NCI-H2171 (cell line): ENCODE measurements around the gene RAB11FIP4.

Source experiments
- DNase-seq: peaks from one replicate; lab custom pipeline; 2025; lab: John Stamatoyannopoulos, UW

Gene RAB11FIP4

GRCh38 chr17:31458829-31459228 lies 67.4 kb downstream of the RAB11FIP4 start:
- no peak for DNase-seq

- DNase-seq: no peak
Observed at GRCh38 chr17:31459716-31460115, 68.2 kb downstream of the RAB11FIP4 start.

GRCh38 chr17:31460226-31460721 lies 68.8 kb downstream of the RAB11FIP4 start:
- DNase-seq: no peak

GRCh38 chr17:31461227-31461810 lies 69.8 kb downstream of the RAB11FIP4 start:
- DNase-seq: no peak

- no peak for DNase-seq
Observed at GRCh38 chr17:31462261-31462660, 70.8 kb downstream of the RAB11FIP4 start.

- no peak for DNase-seq
Observed at GRCh38 chr17:31466096-31466760, 74.8 kb downstream of the RAB11FIP4 start.

GRCh38 chr17:31467502-31468256 lies 76.2 kb downstream of the RAB11FIP4 start:
- no peak for DNase-seq

GRCh38 chr17:31469959-31470358 lies 78.5 kb downstream of the RAB11FIP4 start:
- no peak for DNase-seq

- DNase-seq: no peak
Observed at GRCh38 chr17:31470592-31470991, 79.1 kb downstream of the RAB11FIP4 start.

GRCh38 chr17:31472137-31472536 lies 80.7 kb downstream of the RAB11FIP4 start:
- DNase-seq: no peak

GRCh38 chr17:31475378-31476162 lies 84.1 kb downstream of the RAB11FIP4 start:
- DNase-seq: no peak

- DNase-seq: no peak
Observed at GRCh38 chr17:31476525-31477416, 85.3 kb downstream of the RAB11FIP4 start.

- no peak for DNase-seq
Observed at GRCh38 chr17:31477417-31478055, 86.1 kb downstream of the RAB11FIP4 start.

- no peak for DNase-seq
Observed at GRCh38 chr17:31479062-31479408, 87.6 kb downstream of the RAB11FIP4 start.

- DNase-seq: no peak
Observed at GRCh38 chr17:31479524-31479923, 88.0 kb downstream of the RAB11FIP4 start.

GRCh38 chr17:31480067-31480466 lies 88.6 kb downstream of the RAB11FIP4 start:
- no peak for DNase-seq

GRCh38 chr17:31480904-31481782 lies 89.7 kb downstream of the RAB11FIP4 start:
- no peak for DNase-seq

GRCh38 chr17:31481783-31482081 lies 90.3 kb downstream of the RAB11FIP4 start:
- no peak for DNase-seq

GRCh38 chr17:31484821-31485220 lies 93.3 kb downstream of the RAB11FIP4 start:
- DNase-seq: no peak
